DOHH2 (cell line): ENCODE results near the gene PDLIM1.

Experiments used
- EZH2phosphoT487 ChIP-seq: fragments of 200-600 bp; sonication (generic); IDR thresholded peaks from 2 replicates; pipeline ENCODE4 v1.6.1; 2017; ENCODE audit warnings: borderline replicate concordance, mild to moderate bottlenecking, antibody characterized with exemption, low read length, moderate library complexity, mixed read lengths
- TF ChIP-seq, protein P1 (sequence below): fragments of 200-600 bp; sonication (generic); IDR thresholded peaks from one replicate; pipeline ENCODE4 v1.5.1; 2014; ENCODE audit warnings: antibody characterized with exemption, mild to moderate bottlenecking, low read depth, low read length; ENCODE audit not compliant: poor library complexity, severe bottlenecking

- TF ChIP-seq EZH2phosphoT487, result no peak
- TF ChIP-seq, protein P1, sequence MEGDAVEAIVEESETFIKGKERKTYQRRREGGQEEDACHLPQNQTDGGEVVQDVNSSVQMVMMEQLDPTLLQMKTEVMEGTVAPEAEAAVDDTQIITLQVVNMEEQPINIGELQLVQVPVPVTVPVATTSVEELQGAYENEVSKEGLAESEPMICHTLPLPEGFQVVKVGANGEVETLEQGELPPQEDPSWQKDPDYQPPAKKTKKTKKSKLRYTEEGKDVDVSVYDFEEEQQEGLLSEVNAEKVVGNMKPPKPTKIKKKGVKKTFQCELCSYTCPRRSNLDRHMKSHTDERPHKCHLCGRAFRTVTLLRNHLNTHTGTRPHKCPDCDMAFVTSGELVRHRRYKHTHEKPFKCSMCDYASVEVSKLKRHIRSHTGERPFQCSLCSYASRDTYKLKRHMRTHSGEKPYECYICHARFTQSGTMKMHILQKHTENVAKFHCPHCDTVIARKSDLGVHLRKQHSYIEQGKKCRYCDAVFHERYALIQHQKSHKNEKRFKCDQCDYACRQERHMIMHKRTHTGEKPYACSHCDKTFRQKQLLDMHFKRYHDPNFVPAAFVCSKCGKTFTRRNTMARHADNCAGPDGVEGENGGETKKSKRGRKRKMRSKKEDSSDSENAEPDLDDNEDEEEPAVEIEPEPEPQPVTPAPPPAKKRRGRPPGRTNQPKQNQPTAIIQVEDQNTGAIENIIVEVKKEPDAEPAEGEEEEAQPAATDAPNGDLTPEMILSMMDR, result no peak
Observed at GRCh38 chr10:95261926-95262325, 28.9 kb downstream of the PDLIM1 start.
